CD4-positive, alpha-beta memory T cell (primary cell): ENCODE data around the gene ZSCAN10. TPM values are rescaled to one million over a fixed set of nuclear protein-coding genes. Genes with fewer than 3 reads are reported as not detected.

Experiments used
- CTCF ChIA-PET: fragments of 350-600 bp; sonication (Branson Sonifier 250); formaldehyde crosslinking; loops from one replicate; lab custom pipeline; 2021; ENCODE audit warnings: inconsistent platforms; ENCODE audit not compliant: partially characterized antibody; lab: Charles Lee
- POLR2A ChIA-PET: fragments of 350-600 bp; sonication (Branson Sonifier 250); formaldehyde crosslinking; loops from one replicate; lab custom pipeline; 2021; ENCODE audit not compliant: partially characterized antibody; lab: Charles Lee
- DNase-seq, 5 donors: peaks; one replicate each; pipeline versions ENCODE4 v3.0.0 to v3.0.0-alpha.2; 2020 to 2022; ENCODE audit warnings: mixed read lengths in 1 of 5
- H3K27ac ChIP-seq: one replicate; pipeline ENCODE4 v1.7.0; 2013; ENCODE audit warnings: low read depth, low read length
- H3K27me3 ChIP-seq: 2 replicates; pipeline ENCODE4 v1.7.0; 2013; ENCODE audit warnings: mild to moderate bottlenecking, low read length, moderate library complexity; ENCODE audit not compliant: insufficient read depth
- H3K36me3 ChIP-seq: 2 replicates; pipeline ENCODE4 v1.7.0; 2013; ENCODE audit warnings: mild to moderate bottlenecking, low read length, moderate library complexity; ENCODE audit not compliant: insufficient read depth
- H3K4me1 ChIP-seq: 2 replicates; pipeline ENCODE4 v1.7.0; 2013; ENCODE audit warnings: mild to moderate bottlenecking, low read length, moderate library complexity; ENCODE audit not compliant: insufficient read depth
- H3K4me3 ChIP-seq, 2 donors: one replicate each; pipeline ENCODE4 v1.7.0; 2013; ENCODE audit warnings: low read length in 2 of 2, mild to moderate bottlenecking in 1 of 2
- H3K9me3 ChIP-seq, 2 donors: one replicate each; pipeline ENCODE4 v1.7.0; 2013; ENCODE audit warnings: low read length in 2 of 2, control low read depth in 1 of 2; ENCODE audit not compliant: control insufficient read depth in 1 of 2
- H3K27ac Mint-ChIP-seq, 7 donors: one replicate each; pipeline ENCODE4 v1.8.0; 2020 to 2021; ENCODE audit warnings: mixed read lengths in 7 of 7, mild to moderate bottlenecking in 6 of 7, inconsistent platforms in 3 of 7, moderate library complexity in 3 of 7
- H3K27me3 Mint-ChIP-seq, 2 donors: one replicate each; pipeline ENCODE4 v1.8.0; 2020 to 2021; ENCODE audit warnings: mixed read lengths in 2 of 2
- H3K36me3 Mint-ChIP-seq, 2 donors: one replicate each; pipeline ENCODE4 v1.8.0; 2020 to 2021; ENCODE audit warnings: mixed read lengths in 2 of 2, inconsistent platforms in 1 of 2, mild to moderate bottlenecking in 1 of 2
- H3K4me1 Mint-ChIP-seq, 4 donors: one replicate each; pipeline ENCODE4 v1.8.0; 2020 to 2021; ENCODE audit warnings: mixed read lengths in 4 of 4, mild to moderate bottlenecking in 1 of 4
- H3K4me3 Mint-ChIP-seq, 8 donors: one replicate each; pipeline ENCODE4 v1.8.0; 2020 to 2021; ENCODE audit warnings: mixed read lengths in 8 of 8, mild to moderate bottlenecking in 7 of 8, moderate library complexity in 6 of 8, inconsistent platforms in 3 of 8
- H3K9me3 Mint-ChIP-seq, 8 donors: one replicate each; pipeline ENCODE4 v1.8.0; 2020 to 2021; ENCODE audit warnings: mixed read lengths in 8 of 8, mild to moderate bottlenecking in 5 of 8, inconsistent platforms in 3 of 8, moderate library complexity in 1 of 8
- intact Hi-C: fragments of 100-400 bp; cut with micrococcal nuclease; formaldehyde crosslinking; loops from one replicate; pipeline ENCODE4 v1.15.1; 2023
- polyA plus RNA-seq, 2 donors: library from polyadenylated mRNA; unstranded; fragments of 300-500 nt; fragmentation: Illumina TruSeq; gene quantifications; one replicate each; pipeline ENCODE4 v1.2.3, GENCODE V29; 2021
- total RNA-seq, 2 experiments: library from RNA; stranded (reverse); gene quantifications; one replicate each; pipeline ENCODE4 v1.2.3, GENCODE V29; 2021

Gene ZSCAN10
- total and polyA plus RNA-seq, 4 experiments from 2014 or later = 0.15 TPM; not detected in 3

DNA sequence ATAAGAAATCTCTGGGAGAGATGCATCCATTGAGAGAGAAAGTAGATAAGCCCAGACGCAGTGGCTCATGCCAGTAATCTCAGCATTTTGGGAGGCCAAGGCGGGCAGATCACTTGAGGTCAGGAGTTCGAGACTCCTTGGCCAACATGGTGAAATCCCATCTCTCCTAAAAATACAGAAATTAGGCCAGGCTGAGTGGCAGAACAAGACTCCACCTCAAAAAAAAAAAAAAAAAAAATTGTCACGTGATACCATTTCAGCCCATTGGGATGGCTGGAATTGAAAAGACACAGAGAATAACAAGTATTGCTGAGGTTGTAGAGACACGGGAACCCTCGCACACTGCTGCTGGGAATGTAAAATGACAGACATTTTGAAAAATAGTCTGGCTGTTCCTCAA lies 36.5 kb downstream of the ZSCAN10 start:
- intact Hi-C loops = no loop called here
- Mint-ChIP-seq H3K4me3 (peak overlapping the region in 3 of 8 donors; percentile 68 to 100 (median 78)), H3K27me3 (no peaks in the 10 kb centered on the region), H3K27ac (peak overlapping the region in 5 of 7 donors; percentile 77 to 98 (median 95)), H3K4me1 (peaks cover 26 to 77% (median 48%) of the 10 kb centered on the region in 4 donors), H3K9me3 (peaks cover 0 to 4% (median 0%) of the 10 kb centered on the region in 8 donors), H3K36me3 (peaks cover 17 to 29% of the 10 kb centered on the region in 2 donors)
- no peak overlapping the region for H3K27ac ChIP-seq
- ChIA-PET CTCF (interaction anchor here (0.7 to 13.3 kb wide), 6 partner anchors 13 to 221 kb away, joined by 3 to 362 read pairs (median 20); partner anchors contain the start of genes ZNF213 and ZSCAN10), POLR2A (interaction anchor here (1.4 to 8.8 kb wide), 6 partner anchors 14 to 96 kb away, joined by 4 to 217 read pairs (median 4); partner anchors contain the start of gene ZSCAN10)
- no peaks in the 10 kb centered on the region for H3K27me3 ChIP-seq
- peaks cover 5% of the 10 kb centered on the region for H3K36me3 ChIP-seq
- H3K9me3 ChIP-seq = no peaks in the 10 kb centered on the region
- peaks cover 63% of the 10 kb centered on the region for H3K4me1 ChIP-seq
- DNase-seq = no peak
- H3K4me3 ChIP-seq = no peak overlapping the region

DNA sequence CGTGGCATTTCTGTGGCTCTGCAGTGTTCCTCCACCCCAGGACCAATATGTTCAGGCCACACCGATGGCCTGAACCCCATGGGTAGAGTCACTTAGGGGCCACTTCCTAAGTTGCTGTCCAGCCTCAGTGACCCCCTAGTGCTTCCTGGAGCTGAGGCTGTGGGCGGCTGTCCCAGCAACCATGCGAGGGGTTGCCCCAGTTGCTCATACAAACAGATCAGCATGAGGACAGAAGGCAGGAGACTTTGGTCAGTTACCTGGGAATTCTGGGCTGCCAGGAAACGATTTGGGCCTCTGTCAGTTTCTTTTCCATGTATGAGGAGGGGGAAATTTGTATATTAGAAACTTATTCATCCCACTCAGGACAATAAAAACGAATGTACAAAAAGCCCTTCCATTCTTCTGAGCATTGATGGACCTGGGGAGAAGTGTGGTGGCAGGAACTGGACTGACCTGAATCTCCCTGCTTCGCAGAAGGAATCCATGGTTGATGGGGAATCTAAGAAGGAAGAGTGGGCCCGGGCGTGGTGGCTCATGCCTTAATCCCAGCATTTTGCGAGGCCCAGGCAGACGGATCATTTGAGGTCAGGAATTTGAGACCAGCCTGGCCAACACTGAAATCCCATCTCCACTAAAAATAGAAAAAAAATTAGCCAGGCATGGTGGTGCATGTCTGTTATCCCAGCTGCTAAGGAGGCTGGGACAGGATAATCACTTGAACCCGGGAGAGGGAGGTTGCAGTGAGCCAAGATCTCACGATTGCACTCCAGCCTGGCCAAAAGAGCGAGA lies 38.6 kb downstream of the ZSCAN10 start:
- Histone ChIP-seq H3K27me3 (no peaks in the 10 kb centered on the region), H3K36me3 (no peaks in the 10 kb centered on the region), H3K9me3 (no peaks in the 10 kb centered on the region), H3K27ac (peak overlapping the region; percentile 89), H3K4me3 (no peak overlapping the region), H3K4me1 (peaks cover 79% of the 10 kb centered on the region)
- intact Hi-C loops = no loop called here
- DNase-seq = no peak
- Mint-ChIP-seq H3K4me1 (peaks cover 29 to 75% (median 55%) of the 10 kb centered on the region in 4 donors), H3K27ac (peak overlapping the region; percentile 83 to 95 (median 90)), H3K36me3 (peaks cover 1 to 18% of the 10 kb centered on the region in 2 donors), H3K27me3 (no peaks in the 10 kb centered on the region), H3K4me3 (peak overlapping the region; percentile 77 to 95 (median 90)), H3K9me3 (no peaks in the 10 kb centered on the region)
- ChIA-PET POLR2A (interaction anchor here (0.9 to 6.7 kb wide), 12 partner anchors 10 to 99 kb away, joined by 3 to 129 read pairs (median 22); partner anchors contain the start of genes TNFRSF12A and ZNF213), CTCF (interaction anchor here (0.9 to 13.3 kb wide), 14 partner anchors 7 to 112 kb away, joined by 3 to 362 read pairs (median 13); partner anchors contain the start of genes ZNF213 and ZSCAN10)

DNA sequence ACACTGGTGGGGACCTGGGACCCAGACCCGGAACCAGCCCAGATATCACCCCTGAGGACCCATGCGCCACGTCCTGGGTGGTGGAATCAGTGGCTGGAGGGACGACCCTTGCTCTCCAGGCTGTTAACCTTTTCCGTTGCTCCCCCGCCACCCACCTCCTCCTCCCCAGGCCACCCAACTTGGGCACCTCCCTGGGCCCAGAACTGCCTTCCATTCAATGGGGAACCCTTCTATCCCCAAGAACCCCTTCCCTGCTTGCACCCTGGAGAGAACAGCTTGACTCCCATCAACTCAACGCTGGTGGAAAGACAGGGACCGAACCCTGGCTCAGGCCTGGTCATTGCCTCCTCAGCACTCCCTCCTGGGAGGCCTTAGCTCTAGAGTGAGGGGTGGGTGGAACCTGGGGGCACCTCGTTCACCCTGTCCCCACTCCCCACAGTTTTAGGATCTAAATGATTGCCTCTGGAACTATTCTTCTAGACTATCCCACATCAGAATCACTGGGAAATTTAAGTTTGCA lies 39.3 kb downstream of the ZSCAN10 start:
- CTCF ChIA-PET = interaction anchor here (0.9 to 13.3 kb wide), 19 partner anchors 8 to 113 kb away, joined by 3 to 362 read pairs (median 10); partner anchors contain the start of genes ZNF213 and ZSCAN10
- intact Hi-C loops = loop anchor here (1.0 to 2.0 kb wide), 7 partner anchors 15 to 107 kb away; no protein-coding TSS in a partner anchor
- H3K4me1 Mint-ChIP-seq = peaks cover 35 to 75% (median 58%) of the 10 kb centered on the region in 4 donors
- no peak for DNase-seq
- no peaks in the 10 kb centered on the region for H3K9me3 Mint-ChIP-seq
- H3K27me3 Mint-ChIP-seq = no peaks in the 10 kb centered on the region
- H3K36me3 Mint-ChIP-seq = peaks cover 4 to 17% of the 10 kb centered on the region in 2 donors
- peak overlapping the region; percentile 83 to 95 (median 90) for H3K27ac Mint-ChIP-seq
- peak overlapping the region; percentile 77 to 95 (median 90) for H3K4me3 Mint-ChIP-seq
- peak overlapping the region; percentile 23 to 89 for H3K4me3 ChIP-seq
- no peaks in the 10 kb centered on the region for H3K27me3 ChIP-seq
- H3K36me3 ChIP-seq = no peaks in the 10 kb centered on the region
- H3K4me1 ChIP-seq = peaks cover 81% of the 10 kb centered on the region
- POLR2A ChIA-PET = interaction anchor here (0.7 to 6.7 kb wide), 22 partner anchors 8 to 449 kb away, joined by 3 to 129 read pairs (median 12); partner anchors contain the start of genes TNFRSF12A, ZNF174, ZNF213 and ZSCAN10
- H3K9me3 ChIP-seq = no peaks in the 10 kb centered on the region
- peak overlapping the region; percentile 89 for H3K27ac ChIP-seq

DNA sequence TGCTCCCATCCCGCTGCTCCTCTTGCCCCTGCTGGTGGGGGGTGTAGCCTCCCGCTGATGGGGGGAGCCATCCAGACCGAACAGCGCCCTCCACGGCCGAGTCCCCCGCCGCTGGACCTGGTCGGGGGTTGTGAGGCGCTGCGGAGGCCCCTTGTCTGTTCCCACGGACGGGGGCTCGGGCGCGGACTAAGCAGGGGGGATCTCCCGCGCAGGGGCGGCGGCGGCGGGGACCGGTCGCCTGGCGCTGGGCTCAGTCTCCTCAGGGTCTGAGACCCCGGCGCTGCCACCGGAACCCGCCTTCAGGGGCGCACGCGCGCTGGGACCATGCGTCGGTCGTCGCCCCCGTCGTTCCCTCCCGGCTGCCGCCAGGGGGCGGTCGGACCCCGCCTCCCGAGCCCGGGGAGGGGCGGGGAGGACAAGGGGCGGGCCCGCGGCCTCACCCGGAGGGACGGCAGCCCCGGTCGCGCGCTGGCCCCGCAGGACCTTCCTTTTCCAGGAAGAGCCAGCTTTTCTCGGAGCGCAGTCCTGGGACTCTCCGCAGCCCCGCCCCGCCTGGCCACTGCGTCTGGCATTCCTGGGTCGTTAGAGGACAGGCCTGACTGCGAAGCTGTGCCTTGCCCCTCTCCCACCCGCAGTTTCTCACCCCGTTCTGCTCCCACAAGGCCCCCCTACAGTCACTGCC lies 39.9 kb downstream of the ZSCAN10 start:
- H3K9me3 Mint-ChIP-seq = no peaks in the 10 kb centered on the region
- ChIA-PET CTCF (interaction anchor here (0.7 to 13.3 kb wide), 30 partner anchors 9 to 204 kb away, joined by 3 to 362 read pairs (median 4); partner anchors contain the start of genes HCFC1R1, THOC6, ZNF213 and ZSCAN10), POLR2A (interaction anchor here (0.7 to 6.7 kb wide), 29 partner anchors 8 to 450 kb away, joined by 3 to 129 read pairs (median 7); partner anchors contain the start of genes MMP25, ZNF174, ZNF213 and ZSCAN10)
- peaks cover 36 to 74% (median 58%) of the 10 kb centered on the region in 4 donors for H3K4me1 Mint-ChIP-seq
- H3K9me3 ChIP-seq = no peaks in the 10 kb centered on the region
- peaks cover 79% of the 10 kb centered on the region for H3K4me1 ChIP-seq
- peak; percentile 76 to 90 (median 85) for DNase-seq
- peaks cover 4 to 18% of the 10 kb centered on the region in 2 donors for H3K36me3 Mint-ChIP-seq
- intact Hi-C loops = loop anchor here (1.0 to 2.0 kb wide), 7 partner anchors 16 to 107 kb away; no protein-coding TSS in a partner anchor
- peak overlapping the region; percentile 90 to 95 (median 94) for H3K4me3 Mint-ChIP-seq
- no peaks in the 10 kb centered on the region for H3K27me3 Mint-ChIP-seq
- no peaks in the 10 kb centered on the region for H3K36me3 ChIP-seq
- H3K27me3 ChIP-seq = no peaks in the 10 kb centered on the region
- H3K27ac ChIP-seq = peak overlapping the region; percentile 89
- H3K27ac Mint-ChIP-seq = peak overlapping the region; percentile 89 to 95 (median 92)
- peak overlapping the region; percentile 23 to 89 for H3K4me3 ChIP-seq

GRCh38 chr16:3058139-3059030 lies 40.7 kb downstream of the ZSCAN10 start:
- DNase-seq = peak; percentile 43 to 69 (median 48)
- ChIA-PET POLR2A (interaction anchor here (0.6 to 6.7 kb wide), 29 partner anchors 9 to 399 kb away, joined by 3 to 129 read pairs (median 7); partner anchors contain the start of genes MMP25, ZNF174, ZNF213 and ZSCAN10), CTCF (interaction anchor here (0.6 to 13.3 kb wide), 24 partner anchors 9 to 204 kb away, joined by 3 to 362 read pairs (median 6); partner anchors contain the start of genes HCFC1R1, THOC6, ZNF213 and ZSCAN10)
- Histone ChIP-seq H3K4me1 (peaks cover 71% of the 10 kb centered on the region), H3K27me3 (no peaks in the 10 kb centered on the region), H3K9me3 (no peaks in the 10 kb centered on the region), H3K36me3 (no peaks in the 10 kb centered on the region), H3K27ac (peak overlapping the region; percentile 89), H3K4me3 (peak overlapping the region in 1 of 2 donors; percentile 89)
- Mint-ChIP-seq H3K4me1 (peaks cover 34 to 74% (median 57%) of the 10 kb centered on the region in 4 donors), H3K27ac (peak overlapping the region; percentile 82 to 93 (median 90)), H3K27me3 (no peaks in the 10 kb centered on the region), H3K36me3 (peaks cover 4 to 22% of the 10 kb centered on the region in 2 donors), H3K4me3 (peak overlapping the region; percentile 90 to 95 (median 94)), H3K9me3 (no peaks in the 10 kb centered on the region)
- intact Hi-C loops = loop anchor here (1.0 to 2.0 kb wide), 8 partner anchors 16 to 108 kb away; no protein-coding TSS in a partner anchor
